ENCODE data around the gene FOXN3. TPM values are rescaled to one million over a fixed set of nuclear protein-coding genes. Genes with fewer than 3 reads are reported as not detected.
"Not testable (repeated sequence)": the region's sequence is repeated elsewhere in the genome, so short reads cannot be mapped to it uniquely, and the experiment has no call there.

The FOXN3 gene
- total RNA-seq, 1 donor from 2014 or later, result 46.9 TPM

DNA sequence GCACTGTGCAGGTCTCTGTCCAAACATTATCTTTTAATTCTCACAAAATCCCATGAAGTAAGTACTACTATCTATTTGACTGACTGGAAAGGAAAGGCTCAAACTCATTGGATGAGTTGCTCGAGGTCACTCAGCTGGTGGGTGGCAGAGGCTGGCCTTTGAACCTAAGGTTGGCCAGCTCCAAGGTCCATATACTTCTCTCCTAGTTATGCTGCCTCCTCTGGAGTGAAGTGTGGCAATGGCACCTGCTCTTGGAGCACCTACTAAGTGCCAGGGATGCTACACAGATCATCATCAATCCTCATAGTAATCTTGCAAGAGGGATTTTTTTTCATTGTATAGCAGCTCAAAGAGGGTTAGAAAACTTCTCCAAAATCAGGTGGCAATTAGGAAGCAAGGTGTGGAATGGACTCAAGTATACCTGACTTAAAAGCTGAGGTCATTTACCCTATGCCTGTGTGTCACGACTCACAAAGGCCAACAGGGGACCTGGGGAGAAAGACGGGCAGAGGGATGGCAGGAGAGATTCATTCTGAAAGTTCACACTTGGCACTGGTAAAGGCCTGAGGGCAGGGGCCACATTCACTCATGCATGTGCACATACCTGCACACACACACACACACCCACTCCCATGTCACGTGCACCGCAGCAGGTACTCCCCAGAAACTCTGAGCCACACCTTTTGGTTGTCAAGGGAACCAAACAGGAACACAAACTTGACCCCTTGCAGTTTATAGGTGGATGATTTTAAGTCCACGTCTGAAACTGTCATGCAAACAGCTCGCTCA is 146.4 kb downstream of the FOXN3 start:
- no peak for DNase-seq

DNA sequence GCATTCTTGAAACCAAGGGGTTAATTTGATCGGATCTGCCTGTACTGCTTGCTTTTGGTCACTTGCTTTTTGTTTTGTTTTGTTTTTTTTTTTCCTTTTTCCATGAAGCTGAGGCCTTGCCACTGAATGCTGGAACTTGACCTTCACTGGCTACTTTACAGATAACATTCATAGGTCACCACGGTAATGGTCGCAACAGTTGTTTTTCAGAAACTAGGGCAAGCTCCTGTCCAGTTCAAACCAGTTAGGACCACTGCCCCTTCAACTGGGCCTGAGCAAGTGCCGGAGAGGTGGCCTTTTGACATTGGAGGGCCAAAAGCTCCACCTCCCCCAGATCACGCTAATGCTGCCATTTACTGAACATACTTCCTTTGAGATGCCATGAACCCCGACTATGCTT is 147.6 kb downstream of the FOXN3 start:
- DNase-seq, result no peak

DNA sequence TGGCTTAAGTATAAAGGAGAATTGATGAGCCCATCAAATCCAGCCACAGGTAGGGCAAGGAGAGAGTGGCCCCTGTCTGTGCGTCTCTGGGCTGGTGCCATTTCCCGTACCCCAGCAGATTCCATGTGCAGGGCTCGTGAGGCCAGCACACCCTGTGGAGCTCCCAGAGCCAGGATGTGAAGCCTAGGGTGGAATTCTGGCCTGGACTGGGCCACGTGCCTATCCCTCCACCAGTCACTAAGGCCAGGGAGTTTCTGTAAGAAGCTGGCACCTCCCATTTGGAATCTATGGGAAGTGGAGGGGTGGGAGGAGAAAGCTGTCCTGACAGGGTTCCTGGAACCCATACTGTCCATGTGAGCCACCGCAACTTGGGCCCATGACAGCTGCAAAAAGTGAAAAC is 148.5 kb downstream of the FOXN3 start:
- no peak for DNase-seq

DNA sequence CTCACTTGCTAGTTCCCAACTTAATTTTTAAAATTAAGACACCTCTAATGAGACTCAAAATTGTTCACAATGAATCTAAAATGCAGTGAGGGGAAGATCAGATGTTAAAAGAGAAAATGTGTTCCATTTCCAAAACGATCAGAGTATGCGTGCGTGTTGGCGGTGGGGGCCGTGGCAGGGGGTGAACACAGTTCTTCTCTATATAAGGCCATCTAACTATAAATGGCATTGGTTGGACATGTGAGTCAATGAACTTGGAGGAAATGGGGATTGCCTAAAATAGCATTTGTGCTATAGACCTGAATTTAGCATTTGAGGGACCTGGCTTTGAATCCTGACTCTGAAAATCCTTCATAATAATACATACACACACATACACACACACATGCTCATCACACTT is 149.4 kb downstream of the FOXN3 start:
- DNase-seq, result no peak

DNA sequence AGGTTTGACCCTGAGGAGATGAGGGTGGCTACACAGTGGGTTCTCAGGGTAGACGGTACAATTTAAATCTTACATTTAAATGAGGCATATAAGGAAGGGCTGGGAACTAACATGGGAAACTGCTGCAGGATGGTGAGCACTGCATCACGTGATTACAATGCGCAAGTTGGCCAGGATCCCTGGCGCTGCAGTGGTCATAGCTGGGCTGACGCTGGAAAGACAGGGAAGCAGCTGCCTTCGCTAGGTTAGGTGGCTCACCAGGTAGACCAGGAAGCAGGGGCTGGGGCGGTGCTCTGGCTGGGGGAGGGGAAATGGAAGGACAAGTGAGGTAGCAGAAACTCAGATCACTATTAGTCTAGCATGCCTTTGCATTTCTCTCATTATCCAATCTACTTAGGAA is 149.9 kb downstream of the FOXN3 start:
- DNase-seq, result no peak

DNA sequence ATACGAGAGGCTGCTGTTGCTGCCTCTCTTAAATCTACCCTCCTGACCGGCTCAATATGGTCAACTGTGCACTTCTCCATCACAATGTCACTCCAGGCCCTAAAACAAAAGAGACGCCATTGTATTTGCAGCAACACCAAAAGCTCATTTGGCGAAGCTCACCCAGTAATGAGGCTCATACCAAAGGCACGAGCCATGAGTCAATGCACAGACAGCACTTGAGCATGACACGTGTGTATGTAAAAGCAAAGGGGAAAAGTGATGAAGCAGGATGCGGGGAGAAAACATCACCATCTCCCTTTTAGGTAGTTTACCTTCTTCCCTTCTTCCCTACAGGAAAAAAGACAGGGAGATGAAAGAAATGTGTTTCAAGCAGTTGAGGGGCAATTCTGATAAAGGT is 150.3 kb downstream of the FOXN3 start:
- DNase-seq, result no peak

DNA sequence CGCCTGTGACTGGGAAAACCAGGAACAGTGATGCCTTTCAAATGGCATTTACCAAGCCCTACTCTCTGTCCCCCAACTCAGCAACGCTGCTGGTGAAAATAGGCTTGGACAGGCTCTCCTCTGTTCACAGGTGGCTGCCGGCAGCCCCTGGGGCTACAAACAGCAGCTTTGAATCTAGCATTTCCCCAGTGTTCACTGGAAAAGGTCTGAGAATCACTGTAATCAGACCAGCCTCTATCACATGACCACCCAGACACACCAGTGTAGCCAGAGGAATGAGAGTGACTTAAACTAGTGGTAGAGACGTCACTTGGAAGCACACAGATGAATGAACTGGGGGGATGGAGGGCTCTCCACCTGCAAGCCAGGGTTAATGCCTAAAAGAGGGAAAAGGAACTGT is 151.8 kb downstream of the FOXN3 start:
- DNase-seq, result no peak

DNA sequence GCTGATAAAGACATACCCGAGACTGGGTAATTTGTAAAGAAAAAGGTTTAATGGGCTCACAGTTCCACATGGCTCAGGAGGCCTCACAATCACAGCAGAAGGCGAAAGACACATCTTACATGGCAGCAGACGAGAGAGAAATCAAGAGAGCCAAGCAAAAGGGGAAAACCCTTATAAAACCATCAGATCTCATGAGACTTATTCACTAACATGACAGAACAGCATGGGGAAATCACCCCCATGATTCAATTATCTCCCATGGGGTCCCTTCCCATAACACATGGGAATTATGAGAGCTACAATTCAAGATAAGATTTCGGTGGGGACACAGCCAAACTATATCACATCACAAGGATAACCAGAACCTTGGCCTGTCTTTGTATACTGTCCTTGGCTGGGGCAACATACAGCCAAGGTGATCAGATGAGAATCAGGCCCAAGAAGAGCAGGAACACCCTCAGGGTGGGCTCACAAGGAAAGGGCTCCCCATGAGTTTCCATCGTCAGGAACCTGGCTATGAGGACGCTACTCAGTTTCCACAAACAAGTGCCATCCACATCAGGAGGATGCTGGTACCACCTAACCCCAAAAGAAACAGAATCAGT is 152.7 kb downstream of the FOXN3 start:
- no peak for DNase-seq

DNA sequence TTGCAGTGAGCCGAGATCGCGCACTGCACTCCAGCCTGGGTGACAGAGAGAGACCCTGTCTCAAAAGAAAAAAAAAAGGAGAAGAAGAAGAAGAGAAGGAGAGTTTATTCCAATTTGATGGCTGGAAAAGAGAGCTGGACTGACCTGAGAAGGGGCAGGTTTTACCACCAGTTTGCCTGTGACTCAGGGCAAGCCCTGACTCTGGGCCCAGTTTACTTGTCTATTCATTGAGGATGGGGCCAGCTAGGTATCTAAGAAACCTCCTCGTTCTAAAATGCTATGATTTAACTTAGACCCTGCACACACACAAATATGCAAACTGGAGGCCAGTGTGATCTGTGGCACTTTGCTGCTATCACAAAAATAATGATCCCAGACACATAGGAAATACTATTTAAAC is 155.0 kb downstream of the FOXN3 start:
- DNase-seq, result no peak

DNA sequence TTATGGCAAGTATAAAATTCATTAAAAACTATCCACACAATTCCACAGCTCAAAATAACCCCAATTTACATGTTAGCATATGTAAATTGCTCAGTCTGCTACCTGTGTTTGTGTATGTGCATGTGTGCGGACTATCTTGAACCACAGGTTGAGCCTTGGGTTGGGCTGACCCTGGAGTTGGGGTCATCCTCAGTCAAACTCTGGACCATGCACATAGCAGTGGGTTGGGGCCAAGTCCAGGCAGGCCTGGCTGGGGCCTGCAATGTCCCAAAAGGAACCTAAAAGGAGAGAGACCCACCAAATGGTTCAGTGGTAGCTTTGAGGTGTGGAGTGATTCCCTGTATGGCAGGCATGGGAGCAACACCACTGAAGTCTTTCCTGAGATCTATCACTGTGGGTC is 156.1 kb downstream of the FOXN3 start:
- DNase-seq, result no peak

DNA sequence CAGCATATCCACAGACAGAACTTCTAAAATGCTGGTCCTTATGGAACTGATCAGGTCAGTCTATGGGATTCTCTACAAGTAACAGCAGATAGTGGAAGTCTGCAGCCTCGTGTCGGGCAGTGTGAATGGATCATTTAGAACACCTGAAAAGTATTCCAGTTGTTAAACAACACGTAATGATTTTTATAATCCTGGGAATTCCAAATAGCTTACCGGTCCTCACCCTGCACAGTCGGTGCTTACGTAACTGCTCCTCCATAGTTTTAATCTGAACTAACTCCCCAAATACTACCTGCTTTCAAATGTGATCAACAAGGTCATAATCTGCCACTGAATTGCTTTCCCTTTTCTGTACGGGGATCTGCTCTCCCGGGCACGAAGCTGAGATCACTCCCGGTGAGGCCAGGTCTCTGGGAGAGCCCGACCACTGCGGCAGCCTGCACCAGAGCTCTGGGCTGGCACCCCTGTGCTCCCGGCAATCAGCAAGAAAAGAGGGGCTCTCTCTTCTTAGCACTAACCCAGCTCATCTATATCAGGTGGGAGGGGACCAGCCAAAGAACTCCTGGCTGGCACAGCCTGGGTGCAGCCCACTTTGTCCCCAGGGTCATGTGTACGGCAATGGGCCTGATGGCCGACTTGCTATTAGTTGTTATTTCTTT is 157.0 kb downstream of the FOXN3 start:
- no peak for DNase-seq

DNA sequence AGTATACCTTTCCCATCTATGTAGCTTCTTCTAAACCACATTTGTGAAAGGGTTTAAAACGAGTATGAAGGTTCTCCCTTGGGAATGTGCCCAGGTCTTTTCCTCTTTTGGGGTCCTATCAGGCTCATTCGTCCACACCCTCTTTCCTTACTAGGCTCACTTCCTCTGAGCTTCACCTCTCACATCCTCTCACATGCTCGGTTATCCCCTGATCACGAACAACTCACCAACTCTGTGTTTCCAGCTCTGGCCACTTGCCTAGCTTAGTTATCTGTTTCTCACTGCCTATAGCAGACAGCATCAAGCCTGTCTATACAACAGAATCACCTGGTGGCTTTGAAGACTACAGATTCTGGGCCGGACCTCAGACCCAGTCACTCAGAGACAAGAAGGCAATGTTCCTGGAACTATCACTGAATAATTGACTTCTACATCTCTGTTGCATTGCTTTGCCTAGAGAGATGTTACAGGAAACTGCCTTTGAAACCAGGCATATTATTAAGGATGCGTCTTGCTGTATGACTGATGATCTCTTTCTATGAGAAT is 158.2 kb downstream of the FOXN3 start:
- DNase-seq, result no peak

DNA sequence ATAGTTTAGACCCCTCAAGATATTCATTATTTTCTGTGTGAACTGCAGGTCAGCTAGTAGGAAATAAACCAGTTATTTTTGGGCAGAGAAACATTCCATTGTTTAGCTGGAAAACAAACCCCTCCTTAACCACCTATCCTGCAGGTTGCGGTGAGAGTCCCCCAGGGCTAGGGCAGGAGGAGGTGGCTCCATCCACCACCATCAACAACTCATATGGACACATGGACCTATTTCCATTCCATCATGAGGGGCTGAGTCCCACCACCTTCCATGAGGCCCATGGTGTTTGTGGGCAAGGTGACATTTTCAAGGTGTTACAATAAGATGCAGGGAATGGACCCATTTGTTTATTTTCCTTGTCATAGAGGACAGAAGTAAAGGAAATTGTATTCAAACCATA is 160.1 kb downstream of the FOXN3 start:
- DNase-seq, result no peak

DNA sequence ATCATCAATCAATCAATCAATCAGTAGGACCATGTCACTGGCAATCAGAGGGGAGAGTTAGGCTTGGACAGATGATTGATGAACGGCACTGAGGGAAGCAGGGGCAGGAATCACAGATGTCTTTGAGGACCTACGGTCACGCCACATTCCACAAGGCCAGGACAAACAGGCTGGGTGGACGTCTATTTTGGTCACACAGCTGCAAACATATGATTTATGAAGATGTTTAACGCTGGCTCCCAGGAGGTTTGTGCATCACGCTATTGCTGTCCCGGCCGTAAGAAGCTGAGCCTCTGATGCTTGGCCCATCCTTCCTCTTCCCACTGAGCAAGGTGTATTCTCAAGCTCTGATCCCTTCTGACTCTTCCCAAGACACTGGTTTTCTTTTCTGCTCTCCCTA is 160.8 kb downstream of the FOXN3 start:
- DNase-seq, result no peak

DNA sequence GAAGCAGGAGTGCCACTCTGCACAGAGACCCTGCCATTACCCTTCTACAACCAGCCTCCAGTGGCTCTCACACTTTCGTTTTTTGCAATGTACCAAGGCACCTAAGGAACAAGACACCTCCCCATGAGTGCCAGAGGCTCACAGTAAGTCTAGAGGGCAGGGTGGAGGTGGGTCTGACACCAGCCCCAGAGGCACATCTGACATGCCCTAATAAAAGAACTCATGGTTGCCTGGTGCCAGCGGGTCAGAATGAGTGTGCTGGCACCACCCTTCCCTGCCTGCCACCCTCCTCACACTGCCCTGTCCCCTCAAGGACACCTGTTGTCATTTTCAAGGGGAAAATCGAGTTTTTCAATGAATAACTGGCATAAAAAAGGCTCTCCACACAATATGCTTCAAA is 161.2 kb downstream of the FOXN3 start:
- DNase-seq, result no peak

DNA sequence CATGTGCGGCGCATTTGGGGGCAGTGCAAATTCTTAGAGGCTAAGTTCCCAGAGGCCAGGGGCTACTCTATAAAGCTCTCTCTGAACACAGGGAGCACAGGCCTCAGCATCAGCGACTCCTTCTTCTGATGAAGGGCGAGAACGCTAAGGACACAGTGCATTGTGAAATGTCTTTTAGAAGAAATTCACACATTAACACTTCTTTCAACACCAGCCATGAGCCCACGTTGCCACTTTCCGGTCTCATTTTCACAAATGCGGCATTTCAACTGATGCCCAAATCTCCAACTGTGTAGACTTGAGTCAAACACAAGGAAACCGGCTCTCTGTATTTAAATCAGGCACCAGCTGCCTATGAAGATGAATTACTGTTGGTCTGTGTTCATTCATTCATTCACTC is 162.0 kb downstream of the FOXN3 start:
- no peak for DNase-seq

DNA sequence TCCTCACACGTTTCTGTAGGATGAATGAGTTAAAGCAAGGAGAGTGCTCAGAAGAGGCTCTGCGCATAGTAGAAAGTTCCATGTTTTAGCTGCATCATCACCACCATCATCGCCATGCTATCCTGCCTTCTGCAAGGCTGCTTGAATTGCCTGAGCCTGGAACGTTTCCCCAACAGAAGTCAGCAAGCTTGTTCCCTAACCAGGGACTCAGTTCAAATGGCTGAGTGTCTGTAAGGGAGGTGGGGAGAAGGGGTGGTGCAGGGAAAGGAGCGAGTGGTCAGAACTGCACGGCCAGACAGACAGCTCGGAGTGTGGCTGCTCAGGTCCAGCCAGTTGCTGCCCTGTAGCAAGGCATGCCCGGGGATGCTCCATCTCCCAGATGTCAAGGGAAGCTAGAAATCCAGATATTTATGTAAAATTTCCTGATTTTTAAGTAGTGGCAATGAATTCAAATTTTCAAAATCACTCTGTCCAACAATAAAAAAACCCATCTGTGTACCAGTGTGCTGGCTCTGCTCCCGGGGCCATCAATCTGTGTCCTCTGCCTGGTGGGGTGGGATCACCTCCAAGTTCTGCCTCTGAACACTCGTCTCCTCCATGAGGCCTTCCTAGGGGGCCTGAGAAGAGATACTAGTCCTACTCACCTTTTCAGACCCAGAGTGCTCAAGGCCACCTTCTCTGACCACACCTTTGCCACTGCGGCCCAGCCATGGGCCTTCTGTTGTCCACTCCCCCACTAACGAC is 162.7 kb downstream of the FOXN3 start:
- no peak for DNase-seq

DNA sequence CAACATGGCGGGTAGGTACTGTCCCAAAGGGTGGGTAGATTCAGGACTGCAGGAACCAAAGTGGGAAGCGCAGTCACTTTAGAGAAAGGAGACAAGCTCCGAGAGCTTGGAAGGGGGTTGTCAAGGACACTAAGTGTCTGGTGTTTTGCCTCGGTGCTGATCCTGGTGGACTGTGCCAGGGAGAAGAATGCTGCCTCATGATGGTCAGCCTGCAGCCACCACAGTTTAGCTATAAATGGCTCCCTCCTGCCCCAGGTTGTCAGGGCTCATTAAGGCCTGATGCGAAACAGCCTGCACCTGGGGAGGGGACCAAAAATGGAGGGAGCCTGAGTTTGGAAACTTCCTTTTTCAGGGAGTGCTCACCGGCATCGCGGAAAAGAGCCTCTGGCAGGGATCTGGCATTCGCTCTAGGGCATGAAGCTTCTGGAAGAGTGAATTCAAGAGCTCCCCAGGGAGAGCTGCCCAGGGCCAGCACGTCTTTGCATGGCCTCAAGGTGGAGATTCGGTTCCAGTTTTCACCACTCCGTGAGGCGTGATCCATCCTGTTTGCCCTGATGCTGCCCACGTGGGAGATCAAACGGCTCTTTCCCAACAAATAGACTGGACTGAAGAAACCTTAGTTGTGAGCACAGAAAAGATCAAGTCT is 164.0 kb downstream of the FOXN3 start:
- DNase-seq, result no peak

DNA sequence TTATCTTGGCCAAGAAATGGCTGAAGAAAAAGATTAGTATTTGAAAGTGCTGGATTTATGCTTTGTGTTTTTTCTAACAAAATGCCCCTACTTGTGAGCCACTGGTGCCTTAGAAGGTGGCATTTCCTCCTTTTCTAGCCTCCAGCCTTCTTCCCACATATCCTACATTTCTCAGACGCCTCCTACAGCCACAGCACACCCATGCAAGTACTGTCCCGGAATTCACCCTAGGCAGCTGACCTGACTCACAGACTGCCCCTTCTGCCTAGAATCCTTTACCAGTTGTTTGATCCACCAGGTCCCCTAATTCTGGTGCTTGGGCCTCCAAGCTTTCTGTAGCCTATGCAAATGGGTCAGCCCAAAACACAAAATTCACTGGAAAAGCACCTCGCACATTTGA is 166.0 kb downstream of the FOXN3 start:
- DNase-seq, result no peak

DNA sequence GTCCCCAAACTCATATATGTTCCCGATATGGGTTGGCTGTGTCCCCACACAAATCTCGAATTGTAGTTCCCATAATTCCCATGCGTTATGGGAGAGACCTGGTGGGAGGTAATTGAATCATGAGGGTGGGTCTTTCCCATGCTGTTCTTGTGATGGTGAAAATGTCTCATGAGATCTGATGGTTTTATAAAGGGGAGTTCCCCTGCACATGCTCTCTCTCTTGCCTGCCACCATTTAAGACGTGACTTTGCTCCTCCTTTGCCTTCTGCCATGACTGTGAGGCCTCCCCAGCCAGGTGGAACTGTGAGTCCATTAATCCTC is 166.4 kb downstream of the FOXN3 start:
- DNase-seq, result not testable (repeated sequence)

DNA sequence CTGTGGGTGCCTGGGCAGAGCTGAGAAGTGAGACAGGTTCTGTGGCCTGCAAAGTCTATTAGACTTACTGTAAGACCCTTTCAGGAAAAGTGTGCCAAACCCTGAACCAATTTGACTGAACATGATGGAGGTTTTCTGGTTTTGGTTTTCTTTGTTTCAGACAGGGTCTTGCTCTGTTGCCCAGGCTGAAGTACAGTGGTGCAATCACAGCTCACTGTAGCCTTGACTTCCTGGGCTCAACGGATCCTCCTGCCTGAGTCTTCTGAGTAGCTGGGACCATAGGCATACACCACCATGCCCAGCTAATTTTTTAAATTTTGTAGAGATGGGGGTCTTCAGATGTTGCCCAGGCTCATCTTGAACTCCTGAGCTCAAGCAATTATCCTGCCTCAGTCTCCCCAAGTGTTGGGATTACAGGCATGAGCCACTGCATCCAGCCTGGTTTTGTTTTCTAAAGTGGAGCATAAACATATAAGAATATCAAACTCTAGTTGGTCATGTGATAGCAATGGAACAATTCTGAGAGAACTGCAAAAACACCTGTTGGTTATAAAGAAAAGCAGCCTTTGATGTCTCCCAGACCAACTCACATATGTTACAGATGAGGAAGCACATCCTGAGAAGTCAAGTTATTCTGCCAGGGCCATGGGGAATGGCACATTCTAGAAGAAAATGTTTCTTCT is 166.9 kb downstream of the FOXN3 start:
- DNase-seq, result no peak
